GM19351 (cell line): Measurements from ENCODE around the gene TOX2.

Source experiments
- ATAC-seq: cut with Tn5 transposase; IDR thresholded peaks from one replicate; pipeline ENCODE4 v1.9.1; 2021; ENCODE audit warnings: mild to moderate bottlenecking, moderate library complexity; ENCODE audit not compliant: unreplicated experiment

The TOX2 gene

GRCh38 chr20:43974695-43975094, 60.0 kb downstream of the TOX2 start:
- no peak for ATAC-seq

- ATAC-seq = no peak
Observed at GRCh38 chr20:43975096-43975768, 60.6 kb downstream of the TOX2 start.

GRCh38 chr20:43976547-43976946, 61.9 kb downstream of the TOX2 start:
- ATAC-seq = no peak

- no peak for ATAC-seq
Observed at GRCh38 chr20:43977252-43977651, 62.6 kb downstream of the TOX2 start.

- ATAC-seq = no peak
Observed at GRCh38 chr20:43977962-43978361, 63.3 kb downstream of the TOX2 start.

- ATAC-seq = no peak
Observed at GRCh38 chr20:43979576-43980105, 65.0 kb downstream of the TOX2 start.

GRCh38 chr20:43981540-43981939, 66.9 kb downstream of the TOX2 start:
- ATAC-seq = no peak

GRCh38 chr20:43982016-43982415, 67.4 kb downstream of the TOX2 start:
- no peak for ATAC-seq

- ATAC-seq = no peak
Observed at GRCh38 chr20:43982886-43983285, 68.2 kb downstream of the TOX2 start.

- ATAC-seq = no peak
Observed at GRCh38 chr20:43983359-43983758, 68.7 kb downstream of the TOX2 start.

- no peak for ATAC-seq
Observed at GRCh38 chr20:43983904-43984361, 69.3 kb downstream of the TOX2 start.

- ATAC-seq = no peak
Observed at GRCh38 chr20:43984587-43984986, 69.9 kb downstream of the TOX2 start.

GRCh38 chr20:43985121-43985520, 70.5 kb downstream of the TOX2 start:
- ATAC-seq = no peak

GRCh38 chr20:43985608-43986316, 71.1 kb downstream of the TOX2 start:
- ATAC-seq = no peak

GRCh38 chr20:43987018-43987417, 72.4 kb downstream of the TOX2 start:
- no peak for ATAC-seq

GRCh38 chr20:43987531-43987930, 72.9 kb downstream of the TOX2 start:
- ATAC-seq = no peak

GRCh38 chr20:43988451-43988850, 73.8 kb downstream of the TOX2 start:
- peak; percentile 47 for ATAC-seq

- ATAC-seq = no peak
Observed at GRCh38 chr20:43988867-43989266, 74.2 kb downstream of the TOX2 start.

- no peak for ATAC-seq
Observed at GRCh38 chr20:43991261-43991660, 76.6 kb downstream of the TOX2 start.

GRCh38 chr20:43991982-43992381, 77.3 kb downstream of the TOX2 start:
- ATAC-seq = no peak

GRCh38 chr20:43992885-43993284, 78.2 kb downstream of the TOX2 start:
- ATAC-seq = no peak

GRCh38 chr20:43993560-43993959, 78.9 kb downstream of the TOX2 start:
- no peak for ATAC-seq
